Left colon (tissue), 2 donors: ENCODE measurements around the gene TAPBP. TPM values are rescaled to one million over a fixed set of nuclear protein-coding genes. Genes with fewer than 3 reads are reported as not detected.
A peak's percentile ranks its signal among the peaks of the same experiment; 100 is the strongest.

Experiments
- ATAC-seq: fragments of 200-7000 bp; cut with Tn5 transposase; one replicate; pipeline ENCODE4 v1.9.1; 2020; ENCODE audit warnings: mild to moderate bottlenecking, moderate library complexity
- DNase-seq, 2 donors: peaks; one replicate each; pipeline ENCODE4 v3.0.0-alpha.2; 2020
- intact Hi-C, 2 donors: fragments of 100-400 bp; cut with DNase I in 1 of 2; cut with micrococcal nuclease in 1 of 2; formaldehyde crosslinking; loops; one replicate each; pipeline versions ENCODE4 v1.11.2 to v1.14.0; 2022; cut with DNase I, micrococcal nuclease
- total RNA-seq, 2 donors: library from RNA; stranded (reverse); fragmentation: NEBNext Ultra II Directional; extraction: Animal tissue kit (Norgen Biotek cat#: 25700); gene quantifications; one replicate each; pipeline ENCODE4 v1.2.1, GENCODE V29; 2021
- donor health status: DM: no; HTN: no; CAD: no.
- donor health status: DM: yes; HTN: yes; CAD: no.

The TAPBP gene
- total RNA-seq, 2 donors from 2014 or later: 229 to 283 TPM

GRCh38 chr6:33301877-33302276, 12.0 kb downstream of the TAPBP start:
- no peak for ATAC-seq
- no peak for DNase-seq
- intact Hi-C loops: no loop called here

GRCh38 chr6:33299237-33299944, 14.5 kb downstream of the TAPBP start:
- intact Hi-C loops: no loop called here
- DNase-seq: peak; percentile 90 to 94
- peak; percentile 79 for ATAC-seq

GRCh38 chr6:33298773-33299236, 15.1 kb downstream of the TAPBP start, which contains the start of gene RGL2:
Gene RGL2 (minus strand): TSS chr6:33298942. CDS start chr6:33298610, 332 bp downstream.
- peak; percentile 85 to 87 for DNase-seq
- ATAC-seq: peak; percentile 59
- intact Hi-C loops: no loop called here

GRCh38 chr6:33297956-33298772, 15.7 kb downstream of the TAPBP start:
- DNase-seq (peak; percentile 63 to 78), ATAC-seq (peak; percentile 31)
- intact Hi-C loops: no loop called here

GRCh38 chr6:33297406-33297955, 16.4 kb downstream of the TAPBP start:
- peak in 1 of 2 donors; percentile 66 for DNase-seq

GRCh38 chr6:33296797-33297405, 17.0 kb downstream of the TAPBP start:
- no peak for ATAC-seq
- no peak for DNase-seq
- intact Hi-C loops: no loop called here

More at GRCh38 chr6:33297406-33297955, 16.4 kb downstream of the TAPBP start:
- ATAC-seq: peak; percentile 16
- intact Hi-C loops: no loop called here

GRCh38 chr6:33295621-33296369, 18.1 kb downstream of the TAPBP start:
- intact Hi-C loops: no loop called here
- ATAC-seq: no peak
- DNase-seq: no peak

- DNase-seq: no peak
Observed at GRCh38 chr6:33294086-33294823, 19.6 kb downstream of the TAPBP start.

GRCh38 chr6:33292996-33293682, 20.7 kb downstream of the TAPBP start:
- ATAC-seq: no peak
- intact Hi-C loops: no loop called here
- no peak for DNase-seq

More at GRCh38 chr6:33294086-33294823, 19.6 kb downstream of the TAPBP start:
- no peak for ATAC-seq
- intact Hi-C loops: no loop called here

- ATAC-seq: no peak
- intact Hi-C loops: no loop called here
- DNase-seq: no peak
Observed at GRCh38 chr6:33290459-33290858, 23.4 kb downstream of the TAPBP start.

- intact Hi-C loops: no loop called here
- peak; percentile 9 for ATAC-seq
- DNase-seq: no peak
Observed at GRCh38 chr6:33289784-33290315, 24.0 kb downstream of the TAPBP start.

- peak; percentile 95 for ATAC-seq
- intact Hi-C loops: no loop called here
Observed at GRCh38 chr6:33288921-33289783, 24.7 kb downstream of the TAPBP start, which contains the start of the genes PFDN6 and WDR46. Gene PFDN6 (plus strand): TSS chr6:33289601. CDS start chr6:33289857, 256 bp downstream. Gene WDR46 (minus strand): TSS chr6:33289239. CDS start chr6:33289170, 69 bp downstream.

GRCh38 chr6:33288141-33288920, 25.5 kb downstream of the TAPBP start:
- DNase-seq: no peak
- no peak for ATAC-seq
- intact Hi-C loops: no loop called here

More at GRCh38 chr6:33288921-33289783, 24.7 kb downstream of the TAPBP start, which contains the start of the genes PFDN6 and WDR46:
- peak; percentile 79 to 81 for DNase-seq

- no peak for DNase-seq
- intact Hi-C loops: no loop called here
- ATAC-seq: no peak
Observed at GRCh38 chr6:33286946-33287914, 26.6 kb downstream of the TAPBP start.
